ENCODE measurements around the gene MAP3K5. TPM values are rescaled to one million over a fixed set of nuclear protein-coding genes. Genes with fewer than 3 reads are reported as not detected.
"Not testable (repeated sequence)": the region's sequence is repeated elsewhere in the genome, so short reads cannot be mapped to it uniquely, and the experiment has no call there.

The MAP3K5 gene
- total RNA-seq, 1 experiment from 2014 or later, result 14.0 TPM

DNA sequence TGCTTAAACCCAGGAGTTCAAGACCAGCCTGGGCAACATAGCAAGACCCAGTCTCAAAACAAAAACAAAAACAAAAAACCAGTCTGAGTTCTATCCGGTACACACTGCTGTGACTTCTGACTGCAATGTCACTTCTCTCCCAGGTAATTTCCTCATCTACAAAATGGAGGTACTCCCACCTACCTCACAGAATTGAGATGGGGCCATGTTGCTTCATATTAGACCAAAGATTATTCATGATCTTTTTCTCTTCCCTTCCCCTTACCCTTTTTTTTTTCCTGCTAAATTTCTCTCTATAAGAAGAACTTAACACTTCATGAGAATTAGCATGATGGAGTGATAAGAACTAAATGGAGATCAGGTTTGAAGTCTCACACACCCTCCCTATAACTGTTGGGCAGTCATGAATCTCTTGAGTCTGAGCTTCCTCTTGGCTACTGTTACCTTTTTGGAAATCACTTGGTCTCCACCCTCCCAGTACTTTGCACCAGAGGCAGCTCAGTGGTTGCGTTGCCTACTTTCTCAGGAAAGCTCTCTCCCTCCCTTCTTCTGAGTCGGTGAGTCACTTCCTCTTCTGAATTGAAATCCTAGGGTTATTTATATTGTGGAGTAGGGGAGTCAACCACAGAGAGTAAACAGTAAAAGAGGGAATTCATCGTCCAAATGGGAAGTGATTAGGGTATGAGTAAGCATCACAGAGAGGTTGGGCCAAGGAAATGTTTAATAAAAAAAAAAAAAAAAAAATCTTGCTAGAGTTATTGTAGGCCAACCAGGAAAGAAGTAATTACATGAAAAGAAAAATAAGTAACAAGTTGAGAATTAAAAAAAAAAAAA lies 182.2 kb downstream of the MAP3K5 start:
- peak; percentile 100 for DNase-seq (ENCODE audit: low read depth)

DNA sequence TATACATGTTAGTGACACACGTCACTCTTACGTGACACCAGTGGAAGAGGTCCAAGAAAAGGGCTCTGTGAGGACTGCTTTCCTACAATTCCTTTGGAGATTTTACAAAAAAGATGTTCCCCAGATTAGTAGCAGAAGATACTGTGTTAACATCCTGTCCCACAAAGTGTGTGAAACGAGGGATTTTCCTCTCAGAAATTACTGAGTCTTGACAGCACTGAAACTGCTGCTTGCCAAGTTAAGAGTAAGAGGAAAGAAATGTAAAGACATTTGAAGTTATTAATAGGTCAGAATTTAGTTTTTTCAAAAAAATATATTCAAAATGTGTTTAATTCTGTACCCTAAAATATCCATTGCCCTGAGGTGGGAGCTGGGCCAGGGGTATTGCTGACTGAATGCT lies 183.3 kb downstream of the MAP3K5 start:
- DNase-seq (ENCODE audit: low read depth), result peak; percentile 69

DNA sequence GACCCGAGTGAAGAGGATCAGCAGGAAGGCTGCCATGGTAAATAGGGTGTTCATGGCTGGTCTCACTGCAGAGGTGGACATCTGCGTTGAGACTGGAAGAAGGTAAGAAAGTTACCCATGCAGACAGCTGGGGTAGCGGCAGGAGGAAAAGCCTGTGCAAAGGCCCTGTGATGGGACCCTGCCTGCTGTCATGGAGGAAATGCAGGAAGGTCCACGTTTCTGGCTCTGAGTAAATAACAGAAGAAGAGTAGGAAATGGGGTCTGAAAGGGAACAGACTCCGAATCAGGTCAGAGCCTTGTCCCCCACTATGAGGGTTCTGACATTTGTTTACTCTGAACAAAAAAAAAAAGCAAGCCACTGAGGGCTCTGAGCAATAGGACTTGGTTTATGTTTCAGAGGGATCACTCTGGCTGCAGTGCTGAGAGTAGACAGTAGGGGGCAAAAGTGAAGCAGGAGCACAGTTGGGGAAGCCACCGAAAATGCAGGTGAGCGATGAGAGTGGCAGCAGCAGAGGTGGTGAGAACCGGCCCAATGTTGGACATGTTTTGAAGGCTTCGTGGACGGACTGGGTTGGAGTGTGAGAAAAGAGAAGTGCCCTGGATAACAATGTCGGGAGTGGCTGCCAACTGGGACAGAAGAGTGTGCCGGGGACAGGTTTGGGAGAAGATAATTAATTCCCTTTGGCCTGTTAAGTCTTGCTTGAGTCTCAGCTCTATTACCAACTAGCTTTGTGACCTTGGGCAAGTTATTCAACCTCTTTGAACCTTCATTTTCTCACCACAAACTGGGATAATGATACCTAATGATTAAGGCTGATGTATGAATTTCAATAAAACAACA lies 184.1 kb downstream of the MAP3K5 start:
- peak; percentile 73 for DNase-seq (ENCODE audit: low read depth)

DNA sequence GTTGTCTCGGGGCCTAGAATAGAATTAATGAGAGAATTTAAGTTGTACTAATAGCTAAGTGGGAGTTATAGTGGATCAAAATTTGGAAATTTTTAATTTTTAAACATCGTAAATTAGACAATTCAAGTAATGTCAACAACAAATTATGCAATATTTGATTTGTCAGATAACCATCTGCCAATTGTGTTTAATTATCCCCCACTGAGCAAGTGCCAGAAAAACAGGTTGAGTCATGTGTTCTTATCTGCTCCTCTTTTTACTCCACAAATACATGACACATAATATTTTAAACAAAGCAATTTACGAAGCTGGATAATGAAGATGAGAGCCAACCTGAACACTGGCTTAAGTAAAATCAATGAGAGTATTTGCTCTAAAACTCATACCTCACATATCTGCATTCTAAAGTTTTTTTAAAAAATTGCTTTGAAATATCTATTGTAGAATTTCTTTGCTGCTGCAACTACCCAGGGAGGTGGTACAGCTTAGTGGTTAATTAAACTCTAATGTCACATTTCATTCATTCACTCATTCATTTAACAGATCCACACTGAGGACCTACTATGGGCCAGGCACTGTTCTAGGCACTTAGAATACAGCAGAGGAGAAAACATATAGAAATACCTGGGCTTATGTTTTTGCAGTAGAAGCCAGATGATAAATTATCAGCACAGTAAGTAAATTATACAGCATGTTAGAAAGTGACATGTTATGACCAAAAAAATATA lies 184.9 kb downstream of the MAP3K5 start:
- peak; percentile 59 for DNase-seq (ENCODE audit: low read depth)

GRCh38 chr6:136604928-136605510 lies 187.3 kb downstream of the MAP3K5 start:
- no peak for DNase-seq (ENCODE audit: low read depth)

DNA sequence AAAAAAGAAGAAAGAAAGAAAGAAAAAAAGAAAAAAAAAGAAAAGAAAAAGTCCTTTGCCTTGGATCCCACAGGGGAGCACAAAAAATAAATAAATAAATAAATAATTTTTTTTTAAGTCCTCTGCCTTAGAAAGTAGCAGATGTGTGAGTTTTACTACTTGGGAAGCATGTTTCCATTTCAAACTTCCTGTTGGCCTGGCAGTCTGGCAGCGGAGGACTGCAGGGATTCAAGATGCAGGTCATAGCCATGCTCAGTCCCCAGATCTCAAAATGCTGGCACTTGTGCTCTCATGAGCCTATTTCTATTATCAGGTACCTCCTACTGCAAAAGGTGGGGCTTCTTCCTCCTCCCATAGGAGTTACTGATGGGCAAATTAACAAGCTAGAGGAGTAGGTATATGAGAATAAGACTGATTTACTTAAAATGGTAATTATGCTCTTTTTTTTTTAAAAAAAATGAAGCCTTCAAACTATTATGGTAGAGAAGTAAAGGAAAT lies 187.9 kb downstream of the MAP3K5 start:
- no peak for DNase-seq (ENCODE audit: low read depth)

DNA sequence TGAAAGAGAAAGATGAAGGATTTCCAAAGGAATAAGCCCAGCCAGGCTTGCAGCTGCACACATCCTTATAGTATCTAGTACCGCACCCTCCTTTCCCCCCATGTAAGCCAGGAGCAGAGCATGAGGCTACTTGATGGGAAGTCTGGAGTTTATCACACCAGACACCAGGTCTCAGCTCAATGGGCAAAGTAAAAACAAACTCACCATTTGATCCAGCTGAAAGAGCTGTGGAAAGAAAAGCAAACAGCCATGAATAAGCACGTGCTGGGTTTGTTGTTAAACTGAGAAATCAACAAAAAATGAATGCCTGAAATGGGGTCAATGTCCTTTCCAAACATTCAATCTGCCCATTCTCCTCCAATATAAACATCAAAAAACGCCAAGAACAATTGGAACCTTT lies 191.5 kb downstream of the MAP3K5 start:
- no peak for DNase-seq (ENCODE audit: low read depth)

DNA sequence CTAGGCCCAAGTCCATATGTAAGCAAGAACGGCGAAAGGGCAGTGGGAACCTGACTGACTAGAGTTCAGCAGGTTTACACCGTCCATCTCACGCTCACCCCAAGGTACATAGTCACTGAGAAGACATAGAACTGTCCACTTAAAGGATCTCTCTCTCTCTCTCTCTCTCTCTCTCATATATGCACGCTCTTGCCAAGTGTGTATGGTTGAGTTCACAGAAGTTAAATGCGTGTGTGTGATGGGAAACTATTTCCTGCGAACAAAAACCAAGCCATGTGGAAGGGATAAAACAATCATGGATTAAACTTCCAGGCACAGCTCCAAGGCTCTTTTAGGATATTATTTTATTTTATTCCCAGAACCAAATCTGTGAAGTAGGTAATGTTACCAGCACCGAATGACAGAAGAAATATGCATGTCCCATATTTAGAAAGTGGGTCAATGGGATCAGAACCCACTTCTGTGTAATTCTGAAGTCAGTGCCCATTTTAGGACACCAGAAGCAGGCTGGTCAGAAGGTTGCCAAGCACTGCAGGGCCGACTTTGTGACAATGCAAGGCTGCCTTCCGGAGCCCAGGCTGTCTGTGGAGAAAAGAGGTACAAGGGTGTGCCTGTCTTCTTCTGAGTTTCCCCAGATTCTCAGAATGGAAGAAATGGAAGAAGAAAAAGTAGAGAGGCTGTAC lies 192.8 kb downstream of the MAP3K5 start:
- no peak for DNase-seq (ENCODE audit: low read depth)

GRCh38 chr6:136598048-136598447 lies 194.2 kb downstream of the MAP3K5 start:
- DNase-seq (ENCODE audit: low read depth), result no peak

GRCh38 chr6:136594671-136595070 lies 197.6 kb downstream of the MAP3K5 start:
- DNase-seq (ENCODE audit: low read depth), result no peak

DNA sequence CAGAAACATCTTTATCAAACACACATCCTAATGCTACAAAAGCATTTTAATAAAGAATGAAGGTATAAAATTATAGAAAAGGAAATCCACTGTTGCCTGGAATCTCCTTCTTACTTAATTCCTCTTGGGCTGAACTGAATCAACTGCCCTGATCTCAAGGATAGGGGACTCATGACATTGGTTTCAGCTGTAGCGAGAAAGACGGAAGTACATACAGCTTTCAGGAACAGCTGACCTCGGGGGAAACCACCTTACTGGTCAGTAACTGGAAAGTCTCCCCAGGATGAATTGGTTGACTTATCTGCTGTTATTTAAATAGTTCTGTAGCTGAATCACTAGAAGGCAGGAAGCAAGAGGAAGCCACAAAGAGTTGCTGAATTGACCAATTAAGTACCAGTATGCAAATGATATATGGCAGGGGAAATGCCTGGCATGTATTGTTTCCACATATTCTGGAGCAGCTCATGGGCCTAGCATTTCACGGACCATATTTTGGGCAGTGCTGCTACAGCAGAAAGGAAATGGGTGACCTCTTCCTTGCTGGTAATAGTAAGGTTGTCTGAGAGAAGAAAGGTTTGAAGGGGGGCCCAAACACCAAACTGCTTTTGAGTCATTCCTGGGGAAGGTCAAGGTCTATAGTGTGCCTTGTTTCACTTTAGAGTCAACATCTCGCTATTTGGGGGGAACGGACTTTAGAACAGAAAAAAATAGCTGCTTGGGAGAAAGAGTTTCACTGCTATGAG lies 198.4 kb downstream of the MAP3K5 start:
- DNase-seq (ENCODE audit: low read depth), result peak; percentile 100

DNA sequence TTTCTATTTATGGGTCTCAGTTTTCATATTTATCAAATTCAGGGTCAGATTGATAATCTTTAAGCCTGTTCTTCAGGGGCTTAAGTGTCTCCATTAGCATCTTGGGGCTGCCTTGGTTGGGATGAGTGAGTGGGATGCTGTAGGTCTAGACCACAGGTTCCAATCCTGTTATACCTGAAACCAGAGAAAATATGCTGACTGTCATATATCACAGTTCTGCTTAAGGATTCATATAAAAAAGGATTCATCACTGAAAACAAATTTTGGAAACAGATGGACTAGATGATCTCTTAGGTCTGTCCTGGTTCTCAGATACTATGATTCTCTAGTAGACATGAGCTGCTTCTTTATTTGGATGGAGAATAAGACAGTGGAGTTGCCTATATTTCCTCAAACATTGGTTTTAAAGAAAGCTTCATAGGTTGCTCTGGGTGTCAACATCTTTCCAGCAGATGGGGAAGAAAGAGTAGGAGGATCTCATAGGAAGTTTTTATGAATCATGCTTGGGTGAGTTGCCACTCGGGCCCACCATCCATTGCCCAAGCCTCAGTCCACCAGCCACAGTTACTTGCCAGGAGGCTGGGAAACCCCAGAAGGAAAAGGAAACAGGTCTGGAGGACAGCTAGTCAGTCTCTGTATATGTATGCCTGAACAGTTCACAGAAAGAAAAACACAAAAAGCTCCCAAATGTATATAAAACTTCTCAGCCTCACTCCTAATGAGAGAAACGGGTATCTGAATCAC lies 199.2 kb downstream of the MAP3K5 start:
- DNase-seq (ENCODE audit: low read depth), result peak; percentile 56

- DNase-seq (ENCODE audit: low read depth), result no peak
These were observed 200.7 kb downstream of the MAP3K5 start for GRCh38 chr6:136591617-136592016.

GRCh38 chr6:136590846-136591245 lies 201.4 kb downstream of the MAP3K5 start:
- not testable (repeated sequence) for DNase-seq (ENCODE audit: low read depth)

DNA sequence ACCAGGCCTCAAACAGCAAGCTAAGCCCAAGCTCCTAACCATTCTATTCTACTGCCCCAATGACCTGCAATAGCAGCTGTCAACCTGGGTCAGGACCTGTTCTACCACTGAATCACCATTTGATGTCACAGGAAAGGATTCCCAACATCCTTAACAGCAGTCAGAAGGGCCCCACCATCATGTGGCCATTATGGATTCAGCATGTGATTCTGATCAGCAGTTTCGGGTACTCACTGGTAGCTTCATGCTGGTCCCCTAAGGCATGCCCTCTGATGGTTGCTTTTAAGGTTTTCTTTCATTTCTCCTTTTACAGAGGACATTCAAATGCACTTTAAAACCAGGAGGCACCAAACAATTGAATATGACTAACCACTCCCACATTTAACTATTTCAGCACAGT lies 204.8 kb downstream of the MAP3K5 start:
- DNase-seq (ENCODE audit: low read depth), result no peak

GRCh38 chr6:136586295-136586694 lies 206.0 kb downstream of the MAP3K5 start:
- DNase-seq (ENCODE audit: low read depth), result peak; percentile 39

DNA sequence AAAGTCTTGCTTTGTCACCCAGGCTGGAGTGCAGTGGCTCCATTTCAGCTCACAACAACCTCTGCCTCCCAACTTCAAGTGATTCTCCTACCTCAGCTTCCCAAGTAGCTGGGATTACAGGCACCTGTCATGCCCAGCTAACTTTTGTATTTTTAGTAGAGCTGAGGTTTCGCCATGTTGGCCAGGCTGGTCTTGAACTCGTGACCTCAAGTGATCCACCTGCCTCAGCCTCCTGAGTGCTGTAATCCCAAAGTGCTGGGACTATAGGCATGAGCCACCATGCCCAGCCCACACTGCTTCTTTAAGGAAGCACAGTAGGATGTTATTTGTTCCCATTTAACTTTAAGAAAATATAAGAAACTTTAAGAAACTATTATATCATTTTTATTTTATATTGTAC lies 206.8 kb downstream of the MAP3K5 start:
- not testable (repeated sequence) for DNase-seq (ENCODE audit: low read depth)

DNA sequence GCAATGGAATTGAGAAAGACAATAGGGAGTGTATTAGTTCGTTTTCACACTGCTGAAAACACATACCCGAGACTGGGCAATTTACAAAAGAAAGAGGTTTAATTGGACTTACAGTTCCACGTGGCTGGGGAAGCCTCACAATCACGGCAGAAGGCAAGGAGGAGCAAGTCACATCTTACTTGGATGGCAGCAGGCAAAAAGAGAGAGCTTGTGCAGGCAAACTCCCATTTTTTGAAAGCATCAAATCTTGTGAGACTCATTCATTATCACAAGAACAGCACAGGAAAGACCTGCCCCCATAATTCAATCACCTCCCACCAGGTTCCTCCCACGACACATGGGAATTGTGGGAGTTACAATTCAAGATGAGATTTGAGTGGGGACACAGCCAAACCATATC lies 208.0 kb downstream of the MAP3K5 start:
- DNase-seq (ENCODE audit: low read depth), result not testable (repeated sequence)

DNA sequence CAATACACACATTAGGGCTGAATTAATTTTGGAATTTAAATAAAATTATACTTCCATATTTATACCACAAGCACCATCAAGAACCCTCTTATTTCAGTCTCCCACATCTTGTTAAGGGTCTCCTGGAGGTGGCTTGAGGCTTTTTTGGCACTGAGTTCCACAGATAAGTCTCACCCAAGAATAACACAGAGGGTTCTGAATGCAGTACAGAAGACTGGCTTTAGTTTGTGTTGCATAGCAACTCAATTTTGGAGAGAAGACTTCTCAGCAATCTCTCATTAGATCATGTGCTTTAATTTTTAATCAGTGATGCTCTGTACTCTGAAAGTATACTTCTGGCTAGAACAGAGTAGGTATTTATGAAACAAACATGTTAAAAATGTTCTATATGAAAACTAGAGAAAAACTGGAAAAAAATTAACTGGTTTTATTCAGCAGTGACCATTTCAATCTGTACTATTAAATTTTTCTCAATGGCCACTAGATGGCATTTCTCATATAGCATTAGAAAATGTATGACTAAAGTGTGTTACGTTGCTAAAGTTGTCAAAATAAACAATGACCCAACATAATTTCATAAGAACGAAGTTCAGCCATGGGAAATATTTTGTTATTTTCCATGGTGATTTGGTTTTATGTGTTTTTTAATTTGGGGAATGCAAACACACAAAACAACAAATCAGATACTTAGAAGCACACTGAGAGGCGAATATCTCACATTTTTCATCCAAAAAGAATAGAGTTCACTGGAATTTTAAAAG lies 209.4 kb downstream of the MAP3K5 start:
- peak; percentile 85 for DNase-seq (ENCODE audit: low read depth)

Measured in M059J (cell line).